GM19193 (cell line): ENCODE measurements around the gene COL1A1.

Experiments used
- POLR2A ChIP-seq: IDR thresholded peaks from 4 replicates; pipeline ENCODE4 v1.6.1; 2011; ENCODE audit not compliant: insufficient read depth, insufficient read length; ENCODE audit errors: extremely low read depth

COL1A1 gene

GRCh38 chr17:50167371-50167770 lies 34.1 kb downstream of the COL1A1 start:
- no peak for TF ChIP-seq POLR2A

- no peak for TF ChIP-seq POLR2A
Measured at GRCh38 chr17:50166518-50167181, 34.8 kb downstream of the COL1A1 start.

GRCh38 chr17:50165867-50166517 lies 35.4 kb downstream of the COL1A1 start, which contains the start of gene SGCA:
Gene SGCA, plus strand, starts transcription at chr17:50166005. Its CDS starts 36 bp downstream, at chr17:50166041.
- no peak for TF ChIP-seq POLR2A

- TF ChIP-seq POLR2A, result no peak
Measured at GRCh38 chr17:50165466-50165865, 36.0 kb downstream of the COL1A1 start.

- TF ChIP-seq POLR2A, result no peak
Measured at GRCh38 chr17:50165066-50165465, 36.4 kb downstream of the COL1A1 start.

GRCh38 chr17:50164697-50164988 lies 36.8 kb downstream of the COL1A1 start:
- TF ChIP-seq POLR2A, result no peak

- no peak for TF ChIP-seq POLR2A
Measured at GRCh38 chr17:50163843-50164696, 37.4 kb downstream of the COL1A1 start.

- TF ChIP-seq POLR2A, result no peak
Measured at GRCh38 chr17:50162466-50163254, 38.8 kb downstream of the COL1A1 start.

GRCh38 chr17:50161911-50162288 lies 39.5 kb downstream of the COL1A1 start:
- TF ChIP-seq POLR2A, result no peak

GRCh38 chr17:50161023-50161910 lies 40.2 kb downstream of the COL1A1 start:
- TF ChIP-seq POLR2A, result peak; percentile 45

- TF ChIP-seq POLR2A, result no peak
Measured at GRCh38 chr17:50157891-50158290, 43.5 kb downstream of the COL1A1 start.

- TF ChIP-seq POLR2A, result no peak
Measured at GRCh38 chr17:50155115-50155819, 46.2 kb downstream of the COL1A1 start.

GRCh38 chr17:50154604-50155003 lies 46.8 kb downstream of the COL1A1 start:
- TF ChIP-seq POLR2A, result no peak

GRCh38 chr17:50153650-50154575 lies 47.5 kb downstream of the COL1A1 start:
- no peak for TF ChIP-seq POLR2A
